GM19193 (cell line): Measurements from ENCODE around the gene SLC41A3.
A peak's percentile ranks its signal among the peaks of the same experiment; 100 is the strongest.

Experiments used
- POLR2A ChIP-seq: IDR thresholded peaks from 4 replicates; pipeline ENCODE4 v1.6.1; 2011; ENCODE audit not compliant: insufficient read depth, insufficient read length; ENCODE audit errors: extremely low read depth

SLC41A3 gene

GRCh38 chr3:126083913-126084767 lies at the start of gene SLC41A3:
Gene SLC41A3, minus strand, starts transcription at chr3:126084124. Its CDS starts 15,905 bp downstream, at chr3:126068219.
- peak; percentile 71 for TF ChIP-seq POLR2A

DNA sequence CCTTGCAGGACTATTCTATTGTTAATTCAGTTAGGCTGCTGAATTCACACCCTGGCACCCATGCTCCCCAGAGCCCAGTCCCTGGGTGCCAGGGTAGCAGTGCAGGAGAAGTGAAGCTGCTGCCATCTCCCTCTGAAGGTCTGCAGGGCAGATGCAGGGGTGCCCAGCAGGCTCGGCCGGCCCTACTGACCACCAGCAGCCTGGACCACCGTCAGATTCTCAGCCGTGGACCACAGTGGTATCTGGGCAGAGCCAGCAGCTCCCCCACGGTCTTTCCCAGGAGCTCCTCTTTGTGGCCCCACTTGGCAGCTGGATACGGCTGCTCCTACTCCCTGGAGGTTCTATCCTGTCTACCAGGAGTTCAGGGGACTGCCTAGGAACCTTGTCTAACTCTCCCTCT lies 49.7 kb upstream of the SLC41A3 start:
- TF ChIP-seq POLR2A: no peak

DNA sequence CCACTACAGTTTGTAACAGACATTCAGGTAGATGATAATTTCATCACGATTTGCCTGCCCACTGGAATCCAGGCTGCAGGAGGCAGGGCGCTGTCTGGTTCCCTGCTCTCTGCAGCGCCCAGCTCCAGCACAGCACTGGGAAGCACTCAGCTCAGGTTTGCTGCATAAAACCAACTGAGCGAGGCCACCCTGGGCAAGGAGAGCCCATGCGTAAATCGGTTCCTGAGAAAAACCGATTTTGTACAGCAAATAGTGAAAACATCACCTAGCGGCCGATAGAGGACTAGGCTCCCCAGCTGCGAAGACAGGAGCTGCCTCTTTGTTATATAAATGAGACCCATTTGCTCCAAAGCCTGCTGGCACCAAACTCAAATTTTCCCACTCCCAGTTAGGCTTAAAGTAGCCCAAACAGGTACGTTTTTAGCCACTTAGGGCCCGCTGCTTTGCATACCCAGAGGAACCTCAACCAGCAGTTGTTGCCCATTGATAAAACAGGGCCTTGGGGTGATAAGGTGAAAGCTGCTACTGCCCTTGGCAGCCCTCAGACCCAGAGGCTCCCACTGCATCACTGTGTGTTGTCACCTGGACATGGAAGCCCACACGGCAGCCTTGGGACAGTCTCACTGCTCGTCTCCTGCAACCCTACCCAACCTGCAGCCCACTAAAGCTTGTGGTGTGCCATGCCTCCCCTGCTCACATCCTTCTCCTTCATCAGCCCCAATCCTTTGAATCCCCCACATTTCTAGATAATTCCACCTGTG lies 49.0 kb upstream of the SLC41A3 start:
- TF ChIP-seq POLR2A: no peak

- no peak for TF ChIP-seq POLR2A
Measured at GRCh38 chr3:126131881-126132750, 48.2 kb upstream of the SLC41A3 start.

DNA sequence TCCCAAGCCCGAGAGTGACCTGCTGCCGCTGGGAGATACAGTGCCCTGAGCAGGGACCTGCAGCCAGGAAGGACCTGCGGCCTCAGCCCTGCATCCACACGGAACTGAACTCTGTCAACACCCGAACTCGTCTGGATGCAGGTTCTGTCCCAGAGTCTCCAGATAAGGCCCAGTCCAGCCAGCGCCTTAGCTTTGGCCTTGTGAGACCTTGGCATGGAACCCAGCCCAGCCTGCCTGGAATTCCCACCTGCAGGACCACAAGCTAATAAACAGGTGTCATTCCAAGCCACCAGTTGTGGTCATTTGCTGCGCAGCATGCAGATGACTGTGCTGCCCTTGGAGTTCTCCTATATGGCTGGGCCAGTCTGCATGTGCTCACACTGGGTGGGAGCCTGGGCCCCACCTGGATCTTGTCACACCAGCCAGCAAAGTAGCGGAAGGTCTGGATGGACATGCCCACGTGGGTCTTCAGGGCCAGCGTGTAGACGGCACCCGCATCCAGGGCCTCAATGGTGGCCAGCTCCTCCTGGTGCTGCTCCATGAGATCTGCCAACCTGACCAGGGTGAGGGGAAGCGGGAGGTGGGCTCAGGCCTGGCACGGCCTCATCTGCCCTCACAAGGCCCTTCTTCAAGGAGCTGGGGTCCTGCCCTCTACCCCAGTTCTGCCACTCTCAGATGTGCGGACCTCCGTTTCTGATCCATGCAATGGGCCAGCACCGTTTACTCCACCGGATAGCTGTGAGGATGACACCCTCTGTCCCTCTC lies 47.2 kb upstream of the SLC41A3 start:
- TF ChIP-seq POLR2A: no peak

DNA sequence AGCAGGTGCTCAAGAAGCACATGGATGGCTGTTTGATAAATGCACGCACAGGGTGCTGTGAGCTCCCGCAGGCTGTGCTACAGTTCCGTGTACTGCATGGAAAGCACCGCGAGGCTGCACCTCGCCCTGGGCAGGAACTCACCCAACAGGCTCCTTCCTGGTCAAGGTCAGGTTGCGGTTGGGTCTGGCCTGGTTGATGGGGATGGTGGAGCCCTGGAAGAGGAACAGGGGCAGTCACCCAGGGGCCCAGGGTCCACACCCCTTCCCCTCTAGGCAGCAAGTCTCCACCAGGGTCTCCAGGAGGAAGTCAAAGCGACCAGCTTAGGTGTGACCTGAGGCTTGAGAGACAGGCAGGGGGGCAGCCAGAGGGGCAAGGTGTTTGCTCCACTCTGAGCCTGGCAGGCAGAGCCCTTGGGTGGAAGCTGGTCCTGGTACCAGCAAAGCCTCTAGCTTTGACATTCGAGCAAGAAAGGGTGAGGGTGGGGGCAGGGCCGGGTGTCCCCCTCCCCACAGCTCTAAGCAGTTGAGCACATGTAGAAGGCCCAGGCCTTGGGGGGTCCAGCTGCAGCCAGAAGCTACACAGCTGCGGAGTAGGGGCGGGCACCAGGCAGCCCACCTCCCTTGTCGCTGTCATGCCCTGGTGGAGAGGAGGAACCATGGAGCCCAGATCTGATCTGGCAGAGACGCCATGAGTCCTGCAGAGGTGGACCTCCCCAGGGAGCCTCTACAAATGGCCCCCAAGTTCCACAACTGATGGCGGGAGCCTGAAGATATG lies 46.3 kb upstream of the SLC41A3 start:
- no peak for TF ChIP-seq POLR2A

GRCh38 chr3:126129398-126129891 lies 45.5 kb upstream of the SLC41A3 start:
- TF ChIP-seq POLR2A: no peak

GRCh38 chr3:126128504-126129397 lies 44.8 kb upstream of the SLC41A3 start:
- TF ChIP-seq POLR2A: no peak

DNA sequence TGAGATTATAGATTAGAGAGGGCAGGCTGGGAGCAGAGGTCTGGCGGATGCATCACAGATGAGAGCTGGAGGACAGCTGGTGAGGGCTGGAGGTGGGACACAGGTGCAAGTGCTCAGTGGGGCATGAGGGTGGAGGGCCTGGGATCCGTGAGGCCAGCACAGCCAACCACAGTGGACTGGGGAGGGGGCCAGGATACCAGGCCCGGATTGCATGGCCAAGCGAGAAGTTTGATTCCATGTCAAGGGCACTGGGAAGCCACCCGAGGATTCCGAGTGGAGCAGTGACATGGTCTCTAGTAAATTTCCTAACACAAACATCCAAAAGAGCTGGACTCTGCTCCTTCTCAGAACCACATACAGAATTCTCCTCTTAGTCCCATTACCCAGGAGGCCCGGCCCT lies 44.0 kb upstream of the SLC41A3 start:
- TF ChIP-seq POLR2A: no peak

- TF ChIP-seq POLR2A: no peak
Measured at GRCh38 chr3:126127452-126127851, 43.5 kb upstream of the SLC41A3 start.

DNA sequence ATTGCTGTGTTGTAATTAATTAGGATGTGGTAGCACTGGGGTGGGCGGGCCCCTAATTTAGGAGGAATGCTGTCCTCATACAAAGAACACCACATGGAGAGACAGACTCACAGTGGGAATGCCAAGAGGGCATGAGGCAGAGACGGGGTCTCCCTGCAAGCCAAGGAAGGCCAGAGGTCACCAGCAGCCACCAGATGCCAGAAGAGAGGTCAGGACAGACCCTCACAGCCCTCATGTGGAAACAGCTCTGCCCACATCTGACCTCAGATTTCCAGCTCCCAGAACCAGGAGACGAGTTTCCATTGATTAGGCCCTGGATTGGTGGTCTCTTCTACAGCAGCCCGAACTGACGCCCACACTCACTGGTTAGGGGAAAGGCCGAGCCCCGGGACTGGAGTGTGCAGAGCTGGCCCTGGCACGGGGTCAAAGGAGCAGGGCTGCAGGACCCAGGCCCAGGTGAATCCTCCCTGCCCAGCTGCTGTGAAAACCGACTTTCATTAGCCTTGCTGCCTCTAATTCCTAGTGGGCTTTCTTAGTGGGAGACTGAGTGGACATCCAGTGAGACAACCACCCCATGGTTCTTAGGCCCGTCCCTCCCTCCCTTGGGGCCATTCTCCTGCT lies 43.0 kb upstream of the SLC41A3 start:
- TF ChIP-seq POLR2A: no peak

- TF ChIP-seq POLR2A: no peak
Measured at GRCh38 chr3:126126286-126126685, 42.4 kb upstream of the SLC41A3 start.
